ENCODE measurements around the gene MYO5C. TPM values are rescaled to one million over a fixed set of nuclear protein-coding genes. Genes with fewer than 3 reads are reported as not detected.

MYO5C gene
- total and polyA plus RNA-seq, 2 of the 4 experiments (the other 2 are of a cell fraction) = under 0.01 to 0.03 TPM

DNA sequence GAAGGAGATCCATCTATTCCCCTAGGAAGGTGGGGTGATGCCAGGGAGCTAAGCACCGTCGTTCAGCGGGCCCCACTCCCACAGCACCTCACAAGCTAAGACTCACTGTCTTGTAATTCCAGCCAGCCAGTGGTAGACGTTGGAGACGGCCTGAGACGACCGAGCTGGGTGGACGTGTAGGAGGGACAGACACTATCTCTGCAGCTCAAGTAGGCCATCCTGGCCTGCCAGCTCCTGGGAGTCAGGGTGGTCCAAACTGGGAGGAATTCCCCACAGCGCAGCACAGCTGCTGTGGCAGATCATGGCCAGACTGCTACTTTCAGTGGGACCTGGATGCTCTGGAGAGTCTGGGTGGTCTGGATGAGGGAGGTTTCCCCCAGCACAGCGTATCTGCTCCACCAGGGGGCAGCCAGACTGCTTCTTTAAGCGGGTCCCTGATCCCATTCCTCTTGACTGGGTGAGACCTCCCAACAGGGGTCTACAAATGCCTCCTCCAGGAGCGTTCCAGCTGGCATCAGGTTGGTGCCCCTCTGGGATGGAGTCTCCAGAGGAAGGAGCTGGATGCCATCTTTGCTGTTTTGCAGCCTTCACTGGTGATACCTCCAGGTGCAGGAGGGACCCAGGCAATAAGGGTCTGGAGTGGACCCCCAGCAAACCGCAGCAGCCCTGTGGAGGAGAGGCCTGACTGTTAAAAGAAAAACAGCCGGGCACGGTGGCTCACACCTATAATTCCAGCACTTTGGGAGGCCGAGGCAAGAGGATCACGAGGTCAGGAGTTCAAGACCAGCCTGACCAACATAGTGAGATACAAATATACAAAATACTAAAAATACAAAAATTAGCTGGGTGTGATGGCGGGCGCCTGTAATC lies 132.0 kb downstream of the MYO5C start:
- Histone ChIP-seq H4K8ac (ENCODE audit: low read depth in 2 of 2, low read length in 2 of 2) (peak overlapping the region; percentile 56 to 83; a peak in 3 of 4 replicates), H3K9me3 (ENCODE audit: control insufficient read depth, insufficient read depth, low read length) (peaks cover 2% of the 10 kb centered on the region; the same call in 1 of the 2 replicates), H2AFZ (replicated peaks; ENCODE audit: low read length, poor library complexity) (peak overlapping the region; percentile 63), H2BK5ac (ENCODE audit: low read depth, low read length, poor library complexity, severe bottlenecking) (peak overlapping the region; percentile 84), H3K36me3 (ENCODE audit: control insufficient read depth, insufficient read depth, low read length) (peaks cover 5% of the 10 kb centered on the region; the same call in 1 of the 2 replicates), H3K14ac (replicated peaks; ENCODE audit: low read depth, low read length) (peak overlapping the region; percentile 5), H4K91ac (ENCODE audit: insufficient read depth, low read depth, low read length) (peak overlapping the region; percentile 90), H3K27me3 (ENCODE audit: control insufficient read depth, insufficient read depth, low read length) (no peaks in the 10 kb centered on the region), H2AK9ac (replicated peaks; ENCODE audit: low read depth, low read length, poor library complexity) (peak overlapping the region; percentile 86), H3K18ac (ENCODE audit: low read depth, low read length) (peak overlapping the region; percentile 31), H4K5ac (ENCODE audit: low read depth, low read length) (peak overlapping the region; percentile 24), H3K4me2 (ENCODE audit: low read depth, low read length) (no peak overlapping the region), H3K4ac (ENCODE audit: low read depth, low read length) (peak overlapping the region; percentile 78), H4K20me1 (ENCODE audit: insufficient read depth, low read length) (no peaks in the 10 kb centered on the region; the same call in 1 of the 2 replicates), H3K56ac (ENCODE audit: extremely low read depth, insufficient read depth, low read length) (peak overlapping the region; percentile 18; the same call in 1 of the 2 replicates), H3K9me1 (ENCODE audit: insufficient read depth, low read length) (peaks cover 24% of the 10 kb centered on the region), H3K4me1 (ENCODE audit: control insufficient read depth, insufficient read depth, low read length) (peaks cover 16% of the 10 kb centered on the region), H2BK15ac (ENCODE audit: low read depth, low read length) (peak overlapping the region; percentile 89; the same call in 2 of the 3 replicates), H3K4me3 (ENCODE audit: insufficient read depth, low read depth, low read length) (no peak overlapping the region), H3K9ac (ENCODE audit: low read depth, low read length) (no peak overlapping the region), H2BK120ac (ENCODE audit: low read depth, low read length) (peak overlapping the region; percentile 86), H3K23ac (ENCODE audit: low read depth, low read length) (peak overlapping the region; percentile 34; the same call in 1 of the 2 replicates), H3K27ac (ENCODE audit: insufficient read depth, low read length) (peak overlapping the region; percentile 91), H2AK5ac (ENCODE audit: low read depth, low read length) (peak overlapping the region; percentile 88), H2BK20ac (ENCODE audit: low read depth, low read length) (peak overlapping the region; percentile 63), H3K79me1 (ENCODE audit: low read depth in 1 of 2, low read length in 2 of 2) (peaks cover 18 to 51% of the 10 kb centered on the region in 2 experiments; a peak in 3 of 4 replicates)
- TF ChIP-seq MAZ (IDR thresholded peaks at IDR 0.05; ENCODE audit: borderline replicate concordance, low read depth, low read length) = no peak
- TF ChIP-seq RCOR1 (IDR thresholded peaks at IDR 0.05; ENCODE audit: insufficient replicate concordance, low read length) = no peak
- no peak for TF ChIP-seq BHLHE40 (IDR thresholded peaks at IDR 0.05; ENCODE audit: low read depth, low read length)
- TF ChIP-seq, protein P1, sequence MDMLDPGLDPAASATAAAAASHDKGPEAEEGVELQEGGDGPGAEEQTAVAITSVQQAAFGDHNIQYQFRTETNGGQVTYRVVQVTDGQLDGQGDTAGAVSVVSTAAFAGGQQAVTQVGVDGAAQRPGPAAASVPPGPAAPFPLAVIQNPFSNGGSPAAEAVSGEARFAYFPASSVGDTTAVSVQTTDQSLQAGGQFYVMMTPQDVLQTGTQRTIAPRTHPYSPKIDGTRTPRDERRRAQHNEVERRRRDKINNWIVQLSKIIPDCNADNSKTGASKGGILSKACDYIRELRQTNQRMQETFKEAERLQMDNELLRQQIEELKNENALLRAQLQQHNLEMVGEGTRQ (IDR thresholded peaks at IDR 0.05; ENCODE audit: low read depth, low read length) = no peak
- no peak for TF ChIP-seq MAFK (IDR thresholded peaks at IDR 0.05; ENCODE audit: low read depth, low read length)
- TF ChIP-seq NFE2L2 (IDR thresholded peaks at IDR 0.05; ENCODE audit: low read depth, low read length) = no peak
- TF ChIP-seq FOS (IDR thresholded peaks at IDR 0.05; ENCODE audit: low read depth, low read length) = no peak
- in situ Hi-C loops (cut with MboI; ENCODE audit: low sequenced_read_pairs) = no loop called here
- 87% methylated on average over 3 of the region's 19 CpGs; no CpG with 5 or more reads in 1 of the 2 experiments for WGBS, 2 experiments (ENCODE audit: extremely low coverage in 2 of 2, insufficient read length in 1 of 2)
- ChIA-PET CTCF (interaction anchor here (0.5 to 1.4 kb wide), 3 partner anchors 24 to 86 kb away, joined by 3 to 4 read pairs (median 3); no protein-coding TSS in a partner anchor), POLR2A (ENCODE audit: unreplicated experiment) (no interaction called here)
- BruUV-seq (replicated peaks) = no TSS peak
- dilution Hi-C loops (cut with HindIII; ENCODE audit: low sequenced_read_pairs, unreplicated experiment) = no loop called here
- intact Hi-C loops (cut with micrococcal nuclease) = loop anchor here (2.0 kb wide), 1 partner anchor 17 kb away; no protein-coding TSS in a partner anchor
- ATAC-seq (ENCODE audit: low read depth) (no peak), DNase-seq (no peak)
